Stimulated activated CD4-positive, alpha-beta T cell treated with anti-CD3 and anti-CD28 coated beads, Interleukin-2, amount 100 ng/mL, for 24 hours (primary cell): ENCODE measurements around the gene PDZRN3.
"Not testable (repeated sequence)": the region's sequence is repeated elsewhere in the genome, so short reads cannot be mapped to it uniquely, and the experiment has no call there.

Experiments
- DNase-seq, 2 donors: peaks; one replicate each; pipeline ENCODE4 v3.0.0-alpha.2; 2020

PDZRN3 gene

GRCh38 chr3:73484656-73485248 is 140.0 kb downstream of the PDZRN3 start:
- DNase-seq, result no peak

- no peak for DNase-seq
These were observed 142.9 kb downstream of the PDZRN3 start for GRCh38 chr3:73481888-73482287.

DNA sequence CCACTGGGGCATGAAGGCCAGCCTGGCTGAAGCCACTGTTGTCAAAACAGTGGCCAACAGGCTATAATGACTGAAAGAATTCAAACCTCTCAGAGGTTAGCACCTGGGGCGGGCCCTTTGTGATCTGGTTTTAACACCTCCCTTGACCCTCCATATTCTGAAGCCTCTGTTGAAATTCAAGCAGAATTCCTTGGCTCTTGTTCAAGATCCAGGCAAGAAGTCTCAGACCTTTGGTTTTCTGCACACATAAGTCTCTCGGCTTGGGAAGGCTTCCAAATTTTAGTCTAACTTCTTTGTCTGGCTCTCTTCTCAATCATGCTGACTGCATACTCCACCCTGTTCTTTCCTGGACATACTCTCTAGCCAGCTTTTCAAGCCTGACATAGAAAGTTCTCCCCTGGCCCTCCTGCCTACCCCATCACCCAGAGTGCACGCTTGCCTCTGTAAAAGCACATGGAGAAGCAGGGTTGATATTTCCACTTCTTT is 144.5 kb downstream of the PDZRN3 start:
- DNase-seq, result no peak

- no peak for DNase-seq
These were observed 145.4 kb downstream of the PDZRN3 start for GRCh38 chr3:73479325-73479724.

GRCh38 chr3:73478858-73479257 is 145.9 kb downstream of the PDZRN3 start:
- no peak for DNase-seq

GRCh38 chr3:73475717-73476116 is 149.0 kb downstream of the PDZRN3 start:
- no peak for DNase-seq

- no peak for DNase-seq
These were observed 149.6 kb downstream of the PDZRN3 start for GRCh38 chr3:73475175-73475574.

DNA sequence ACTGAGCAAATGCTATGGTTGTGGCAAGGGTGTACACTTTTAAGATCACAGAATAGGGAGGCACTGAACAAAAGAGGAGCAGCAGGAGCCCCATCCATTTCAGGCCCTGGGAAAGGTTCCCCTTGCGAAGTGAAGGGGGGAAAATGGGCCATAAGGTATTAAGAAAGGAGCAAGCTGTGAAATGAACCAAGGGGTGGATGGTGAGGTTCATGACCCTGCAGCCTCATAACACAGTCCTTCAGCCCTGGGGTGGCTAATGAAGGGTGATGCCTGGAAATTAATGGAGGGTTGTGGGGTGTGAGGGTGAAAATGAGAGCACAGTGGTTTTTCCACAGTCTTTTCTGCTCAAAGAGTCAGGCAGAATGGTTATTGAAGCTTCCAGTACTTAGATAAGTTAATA is 150.1 kb downstream of the PDZRN3 start:
- no peak for DNase-seq

DNA sequence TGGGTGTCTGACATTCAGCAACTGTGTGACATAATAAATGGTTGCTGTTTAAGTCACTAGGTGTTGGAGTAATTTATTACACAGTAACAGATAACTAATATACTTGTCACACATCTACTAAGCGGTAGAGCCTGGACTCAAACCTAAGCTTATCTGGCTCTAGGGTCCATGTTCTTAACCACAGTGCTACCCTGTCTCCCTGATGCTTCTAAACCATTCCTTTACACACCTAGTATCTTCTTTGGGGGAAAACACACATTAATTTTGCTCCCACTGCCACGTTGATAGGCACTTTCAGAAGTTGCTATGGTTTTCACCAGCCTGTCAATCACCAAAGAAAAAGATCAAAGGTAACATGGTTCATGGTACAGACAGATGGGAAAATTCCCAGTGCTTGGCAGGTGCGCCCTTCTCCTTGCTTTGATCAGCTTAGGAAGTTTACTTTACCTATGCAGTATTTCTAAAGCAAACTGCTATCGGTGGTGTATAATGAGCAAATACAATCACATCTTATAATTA is 150.8 kb downstream of the PDZRN3 start:
- no peak for DNase-seq

GRCh38 chr3:73473181-73473897 is 151.4 kb downstream of the PDZRN3 start:
- DNase-seq, result no peak

- no peak for DNase-seq
These were observed 152.6 kb downstream of the PDZRN3 start for GRCh38 chr3:73471986-73472787.

DNA sequence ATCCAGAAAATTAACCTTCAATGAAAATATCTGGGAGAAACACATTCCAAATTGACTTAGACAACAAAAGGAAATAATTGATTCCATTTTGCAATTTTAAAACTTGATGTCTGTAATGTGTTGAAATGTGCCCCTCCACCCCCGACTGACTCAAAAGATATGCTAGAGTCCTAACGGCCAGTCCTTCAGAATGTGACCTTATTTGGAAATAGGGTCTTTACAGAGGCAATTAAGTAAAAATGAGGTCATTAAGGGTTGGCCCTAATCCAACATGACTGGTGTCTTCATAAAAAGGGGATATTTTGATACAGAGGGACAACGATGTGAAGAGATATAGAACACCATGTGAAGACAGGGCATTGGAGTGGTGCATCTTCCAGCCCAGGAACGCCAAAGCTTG is 153.9 kb downstream of the PDZRN3 start:
- no peak for DNase-seq

- no peak for DNase-seq
These were observed 155.4 kb downstream of the PDZRN3 start for GRCh38 chr3:73469331-73469730.

- DNase-seq, result no peak
These were observed 157.5 kb downstream of the PDZRN3 start for GRCh38 chr3:73467211-73467610.

- no peak for DNase-seq
These were observed 158.8 kb downstream of the PDZRN3 start for GRCh38 chr3:73465926-73466325.

GRCh38 chr3:73464126-73464525 is 160.6 kb downstream of the PDZRN3 start:
- DNase-seq, result not testable (repeated sequence)

DNA sequence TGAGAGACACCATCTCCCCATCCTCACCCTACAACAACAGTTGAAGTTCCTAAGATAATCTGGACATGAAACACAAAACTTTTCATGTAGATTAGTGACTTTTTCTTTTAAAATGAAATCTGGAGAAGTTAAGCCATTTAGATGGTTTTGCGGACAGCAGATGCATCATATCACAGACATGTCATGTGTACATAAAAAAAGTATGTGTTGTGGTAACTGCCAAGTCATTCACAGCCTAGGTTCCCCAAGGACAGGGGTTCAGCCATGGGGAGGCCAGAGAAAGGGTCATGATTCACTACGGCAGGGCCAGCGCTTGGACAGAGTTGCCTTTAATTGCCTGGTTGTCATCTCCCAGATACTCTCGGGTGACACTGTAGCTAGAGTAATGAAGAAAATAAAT is 163.2 kb downstream of the PDZRN3 start:
- DNase-seq, result no peak

DNA sequence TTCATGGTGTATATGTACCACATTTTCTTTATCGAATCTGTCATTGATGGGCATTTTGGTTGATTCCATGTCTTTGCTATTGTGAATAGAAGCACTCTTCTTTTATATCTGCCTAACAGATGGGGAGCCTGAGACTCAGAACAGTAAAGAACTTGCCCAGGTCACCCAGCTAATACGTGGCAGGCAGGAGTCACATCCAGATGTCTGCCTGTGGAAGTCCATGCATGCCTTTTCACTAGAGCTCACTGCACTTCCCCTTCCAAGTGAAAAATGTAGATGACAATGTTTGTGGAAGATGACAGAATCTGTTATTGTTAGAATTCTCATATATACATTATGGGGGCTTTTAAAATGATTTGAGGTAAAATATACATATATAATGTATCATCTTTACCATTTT is 165.0 kb downstream of the PDZRN3 start:
- DNase-seq, result no peak

- DNase-seq, result no peak
These were observed 171.1 kb downstream of the PDZRN3 start for GRCh38 chr3:73453666-73454065.

DNA sequence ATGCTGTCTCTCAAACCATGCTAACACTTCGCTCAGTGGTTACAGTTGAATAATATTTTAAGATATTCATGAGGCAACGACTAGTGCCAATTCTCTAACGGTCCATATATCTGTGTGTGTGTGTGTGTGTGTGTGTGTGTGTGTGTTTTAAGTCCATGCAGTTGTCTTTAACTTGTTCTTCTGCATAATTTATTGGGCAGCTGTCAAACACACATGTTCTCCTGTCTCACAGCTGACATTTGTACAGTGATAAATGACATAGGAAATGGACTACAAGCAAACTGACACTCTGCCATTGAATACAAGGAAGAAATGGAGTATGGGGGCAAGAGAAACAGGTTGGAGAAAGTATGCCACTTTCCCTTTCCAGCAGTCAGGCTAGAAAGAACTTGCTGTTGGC is 172.0 kb downstream of the PDZRN3 start:
- DNase-seq, result no peak

- no peak for DNase-seq
These were observed 173.3 kb downstream of the PDZRN3 start for GRCh38 chr3:73451301-73451944.

DNA sequence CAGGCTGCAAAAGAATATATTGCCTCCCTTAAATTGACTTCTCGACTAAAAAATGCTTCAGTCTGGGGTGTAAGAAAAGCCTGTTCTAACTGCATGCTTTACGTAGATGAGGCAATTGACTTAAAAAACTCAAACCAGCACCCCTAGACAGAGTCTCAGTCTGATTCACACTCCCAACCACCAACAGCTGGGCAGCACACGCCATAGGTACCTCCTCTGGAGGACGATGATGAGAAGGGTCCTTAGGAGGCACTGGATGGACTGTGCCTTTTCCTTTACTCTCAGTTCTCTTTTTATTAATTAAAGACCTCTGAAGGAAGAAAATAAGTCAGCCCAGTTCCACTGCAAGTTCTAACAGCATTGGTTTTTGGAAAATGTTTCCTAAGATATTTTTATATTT is 175.0 kb downstream of the PDZRN3 start:
- DNase-seq, result no peak

DNA sequence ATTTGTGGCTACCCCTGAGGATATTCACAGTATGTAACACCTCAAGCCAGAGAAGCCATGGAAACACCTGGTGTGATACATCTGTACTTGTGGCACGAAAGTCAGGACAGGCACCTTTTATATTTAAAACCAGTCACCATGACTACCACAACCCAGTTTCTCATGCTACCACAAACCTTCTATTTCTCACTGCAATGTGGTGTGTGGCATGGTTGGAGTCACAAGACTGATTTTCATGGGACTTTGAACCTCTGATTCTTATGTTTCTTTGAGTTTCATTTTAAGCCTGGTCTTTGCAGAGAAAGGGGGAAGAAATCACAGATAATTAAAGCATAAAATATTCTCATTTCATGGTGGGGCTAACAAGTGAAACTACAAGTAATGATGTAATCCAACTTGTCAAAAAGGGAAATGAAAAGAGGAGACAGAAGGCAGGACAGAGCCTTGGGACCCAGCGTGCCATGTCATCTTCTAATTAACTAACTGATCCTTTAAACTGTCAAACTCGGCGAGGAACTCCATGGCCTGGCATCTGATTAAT is 175.9 kb downstream of the PDZRN3 start:
- DNase-seq, result no peak
